Measurements from ENCODE around the gene DZANK1. TPM values are rescaled to one million over a fixed set of nuclear protein-coding genes. Genes with fewer than 3 reads are reported as not detected.
"Not testable (repeated sequence)": the region's sequence is repeated elsewhere in the genome, so short reads cannot be mapped to it uniquely, and the experiment has no call there.

Gene DZANK1
- total RNA-seq, 1 experiment from 2014 or later = 7.3 TPM

DNA sequence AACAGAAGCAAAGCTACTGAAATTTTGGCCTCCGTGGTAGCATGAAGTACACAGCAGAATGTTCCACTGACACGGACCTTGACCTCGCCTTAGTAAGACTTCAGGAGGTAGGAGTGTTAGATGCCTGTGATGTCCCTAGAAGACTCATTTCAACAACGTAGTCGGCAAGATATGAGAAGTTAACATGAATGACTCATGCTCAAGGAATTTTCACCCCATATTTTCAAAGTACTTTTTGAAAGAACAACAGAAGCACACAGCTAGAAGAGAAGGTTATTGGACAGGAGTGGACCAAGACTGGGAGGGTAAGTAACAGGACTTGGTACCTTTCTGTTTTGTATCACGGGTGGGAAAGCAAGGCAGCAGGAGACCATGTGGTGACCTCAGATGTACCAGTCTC lies 78.0 kb downstream of the DZANK1 start:
- Histone ChIP-seq H3K9me2 (ENCODE audit: insufficient read depth) (no peaks in the 10 kb centered on the region), H4K20me1 (ENCODE audit: insufficient read depth) (no peaks in the 10 kb centered on the region), H3K4me2 (no peak overlapping the region), H3K36me3 (ENCODE audit: low read depth) (no peaks in the 10 kb centered on the region), H2AFZ (no peak overlapping the region), H3K27ac (no peak overlapping the region), H3K4me3 (no peak overlapping the region), H3K9me3 (ENCODE audit: insufficient read depth, low read depth) (no peaks in the 10 kb centered on the region), H3K79me2 (ENCODE audit: low read depth) (no peaks in the 10 kb centered on the region), H3K4me1 (replicated peaks; ENCODE audit: insufficient read depth) (no peaks in the 10 kb centered on the region), H3K27me3 (ENCODE audit: insufficient read depth, low read depth) (no peaks in the 10 kb centered on the region), H3F3A (ENCODE audit: insufficient read depth, low read depth) (no peaks in the 10 kb centered on the region)
- ChIA-PET CTCF (no interaction called here), POLR2A (ENCODE audit: unreplicated experiment) (interaction anchor here (0.6 kb wide), 1 partner anchor 100 kb away, joined by 3 read pairs; the partner anchor contains the start of gene ZNF133)
- no TSS peak for BruUV-seq (replicated peaks)
- no peak for TF ChIP-seq EZH2 (IDR thresholded peaks at IDR 0.05; ENCODE audit: low read depth)
- TF ChIP-seq, protein P1, sequence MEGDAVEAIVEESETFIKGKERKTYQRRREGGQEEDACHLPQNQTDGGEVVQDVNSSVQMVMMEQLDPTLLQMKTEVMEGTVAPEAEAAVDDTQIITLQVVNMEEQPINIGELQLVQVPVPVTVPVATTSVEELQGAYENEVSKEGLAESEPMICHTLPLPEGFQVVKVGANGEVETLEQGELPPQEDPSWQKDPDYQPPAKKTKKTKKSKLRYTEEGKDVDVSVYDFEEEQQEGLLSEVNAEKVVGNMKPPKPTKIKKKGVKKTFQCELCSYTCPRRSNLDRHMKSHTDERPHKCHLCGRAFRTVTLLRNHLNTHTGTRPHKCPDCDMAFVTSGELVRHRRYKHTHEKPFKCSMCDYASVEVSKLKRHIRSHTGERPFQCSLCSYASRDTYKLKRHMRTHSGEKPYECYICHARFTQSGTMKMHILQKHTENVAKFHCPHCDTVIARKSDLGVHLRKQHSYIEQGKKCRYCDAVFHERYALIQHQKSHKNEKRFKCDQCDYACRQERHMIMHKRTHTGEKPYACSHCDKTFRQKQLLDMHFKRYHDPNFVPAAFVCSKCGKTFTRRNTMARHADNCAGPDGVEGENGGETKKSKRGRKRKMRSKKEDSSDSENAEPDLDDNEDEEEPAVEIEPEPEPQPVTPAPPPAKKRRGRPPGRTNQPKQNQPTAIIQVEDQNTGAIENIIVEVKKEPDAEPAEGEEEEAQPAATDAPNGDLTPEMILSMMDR (conservative IDR thresholded peaks at IDR 0.05) = no peak
- no peak for DNase-seq
- intact Hi-C loops (cut with micrococcal nuclease; ENCODE audit: unreplicated experiment) = no loop called here

- Histone ChIP-seq H3K4me2 (no peak overlapping the region), H3K36me3 (ENCODE audit: low read depth) (no peaks in the 10 kb centered on the region), H4K20me1 (ENCODE audit: insufficient read depth) (no peaks in the 10 kb centered on the region), H3K27ac (no peak overlapping the region), H3K79me2 (ENCODE audit: low read depth) (no peaks in the 10 kb centered on the region), H3K27me3 (ENCODE audit: insufficient read depth, low read depth) (no peaks in the 10 kb centered on the region), H3K4me1 (replicated peaks; ENCODE audit: insufficient read depth) (no peaks in the 10 kb centered on the region), H3F3A (ENCODE audit: insufficient read depth, low read depth) (no peaks in the 10 kb centered on the region), H3K9me3 (ENCODE audit: insufficient read depth, low read depth) (no peaks in the 10 kb centered on the region), H3K4me3 (no peak overlapping the region), H2AFZ (no peak overlapping the region), H3K9me2 (ENCODE audit: insufficient read depth) (no peaks in the 10 kb centered on the region)
- no peak for DNase-seq
- ChIA-PET POLR2A (ENCODE audit: unreplicated experiment) (no interaction called here), CTCF (no interaction called here)
- intact Hi-C loops (cut with micrococcal nuclease; ENCODE audit: unreplicated experiment) = no loop called here
- TF ChIP-seq, protein P1 (conservative IDR thresholded peaks at IDR 0.05) = no peak
- TF ChIP-seq EZH2 (IDR thresholded peaks at IDR 0.05; ENCODE audit: low read depth) = no peak
- no TSS peak for BruUV-seq (replicated peaks)
These were observed 85.8 kb downstream of the DZANK1 start for GRCh38 chr20:18380908-18381529.

DNA sequence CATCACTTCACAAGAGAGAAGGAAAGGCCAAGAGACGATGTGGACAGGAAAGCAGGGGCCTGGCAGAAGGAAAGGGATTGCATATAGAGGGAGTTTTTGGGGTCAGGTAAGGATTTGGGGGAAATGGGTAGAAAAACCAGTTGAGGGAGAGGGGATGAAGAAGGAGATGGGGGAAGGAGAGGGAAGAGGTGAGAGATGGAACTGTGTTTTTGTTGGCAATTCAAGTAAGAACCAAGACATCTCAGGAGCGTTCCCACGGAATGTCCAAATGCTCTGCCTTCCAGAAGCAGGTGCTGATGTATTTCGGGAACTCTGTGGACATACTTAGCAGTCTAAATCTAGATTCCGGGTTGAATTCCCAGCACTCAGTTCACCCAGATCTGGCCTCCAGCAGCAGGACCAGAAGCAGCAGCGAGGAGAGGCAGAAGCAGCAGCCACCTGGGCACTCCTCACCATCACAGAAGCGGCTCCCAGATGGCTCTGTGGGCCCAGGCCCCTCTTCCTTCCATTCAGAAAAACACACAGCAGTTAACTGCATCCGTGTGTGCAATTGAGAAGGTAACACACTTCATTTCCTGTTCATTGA lies 88.8 kb downstream of the DZANK1 start:
- Histone ChIP-seq H4K20me1 (ENCODE audit: insufficient read depth) (no peaks in the 10 kb centered on the region), H3K79me2 (ENCODE audit: low read depth) (no peaks in the 10 kb centered on the region), H2AFZ (peak overlapping the region; percentile 61), H3K4me2 (no peak overlapping the region), H3K4me3 (no peak overlapping the region), H3K27ac (no peak overlapping the region), H3K36me3 (ENCODE audit: low read depth) (no peaks in the 10 kb centered on the region), H3K9me3 (ENCODE audit: insufficient read depth, low read depth) (no peaks in the 10 kb centered on the region), H3F3A (ENCODE audit: insufficient read depth, low read depth) (no peaks in the 10 kb centered on the region), H3K4me1 (replicated peaks; ENCODE audit: insufficient read depth) (no peaks in the 10 kb centered on the region), H3K9me2 (ENCODE audit: insufficient read depth) (no peaks in the 10 kb centered on the region), H3K27me3 (ENCODE audit: insufficient read depth, low read depth) (no peaks in the 10 kb centered on the region)
- no TSS peak for BruUV-seq (replicated peaks)
- TF ChIP-seq, protein P1 (conservative IDR thresholded peaks at IDR 0.05) = no peak
- no peak for TF ChIP-seq EZH2 (IDR thresholded peaks at IDR 0.05; ENCODE audit: low read depth)
- POLR2A ChIA-PET (ENCODE audit: unreplicated experiment) = no interaction called here
- intact Hi-C loops (cut with micrococcal nuclease; ENCODE audit: unreplicated experiment) = no loop called here
- CTCF ChIA-PET = no interaction called here
- no peak for DNase-seq

GRCh38 chr20:18375551-18375950 lies 91.3 kb downstream of the DZANK1 start:
- BruUV-seq (replicated peaks); H3K4me3 ChIP-seq; H3K27ac ChIP-seq; H3K79me2 ChIP-seq (ENCODE audit: low read depth); CTCF ChIA-PET; H3K36me3 ChIP-seq (ENCODE audit: low read depth); H3K9me3 ChIP-seq (ENCODE audit: insufficient read depth, low read depth); H2AFZ ChIP-seq; H3K27me3 ChIP-seq (ENCODE audit: insufficient read depth, low read depth); DNase-seq; intact Hi-C loops (cut with micrococcal nuclease; ENCODE audit: unreplicated experiment); POLR2A ChIA-PET (ENCODE audit: unreplicated experiment); H3K4me2 ChIP-seq; H3K4me1 ChIP-seq (replicated peaks; ENCODE audit: insufficient read depth); H4K20me1 ChIP-seq (ENCODE audit: insufficient read depth); H3F3A ChIP-seq (ENCODE audit: insufficient read depth, low read depth); H3K9me2 ChIP-seq (ENCODE audit: insufficient read depth): not testable (repeated sequence)

Data from PC-9 (cell line).